Hepatocyte (in vitro differentiated cells): Measurements from ENCODE around the gene CELF4. TPM values are rescaled to one million over a fixed set of nuclear protein-coding genes. Genes with fewer than 3 reads are reported as not detected.

Experiments
- DNase-seq: peaks from one replicate; pipeline ENCODE4 v3.0.0-alpha.2; 2016; ENCODE audit warnings: low spot score
- H2AFZ ChIP-seq: fragments of 200-600 bp; sonication (generic); 2 replicates; pipeline ENCODE4 v1.6.0; 2016; ENCODE audit warnings: antibody characterized with exemption, mild to moderate bottlenecking
- H3K27ac ChIP-seq: fragments of 200-600 bp; sonication (generic); 2 replicates; pipeline ENCODE4 v1.5.1; 2016; ENCODE audit warnings: mild to moderate bottlenecking
- H3K27me3 ChIP-seq: fragments of 200-600 bp; sonication (generic); 2 replicates; pipeline ENCODE4 v1.6.1; 2016
- H3K36me3 ChIP-seq: fragments of 200-600 bp; sonication (generic); replicated peaks from 2 replicates; pipeline ENCODE4 v1.5.1; 2016; ENCODE audit warnings: low read depth; ENCODE audit not compliant: insufficient read depth
- H3K4me1 ChIP-seq: fragments of 200-600 bp; sonication (generic); 2 replicates; pipeline ENCODE4 v1.5.1; 2016; ENCODE audit warnings: mild to moderate bottlenecking, moderate library complexity; ENCODE audit not compliant: insufficient read depth
- H3K4me2 ChIP-seq: fragments of 200-600 bp; sonication (generic); 2 replicates; pipeline ENCODE4 v1.6.0; 2016
- H3K4me3 ChIP-seq: fragments of 200-600 bp; sonication (generic); 2 replicates; pipeline ENCODE4 v1.5.1; 2016; ENCODE audit warnings: mild to moderate bottlenecking
- H3K79me2 ChIP-seq: fragments of 200-600 bp; sonication (generic); 2 replicates; pipeline ENCODE4 v1.6.0; 2017; ENCODE audit warnings: mild to moderate bottlenecking
- H3K9me2 ChIP-seq: fragments of 200-600 bp; sonication (generic); replicated peaks from 2 replicates; pipeline ENCODE4 v1.6.0; 2017; ENCODE audit warnings: mild to moderate bottlenecking; ENCODE audit not compliant: insufficient read depth
- H3K9me3 ChIP-seq: fragments of 200-600 bp; sonication (generic); 2 replicates; pipeline ENCODE4 v1.5.1; 2016; ENCODE audit warnings: low read depth, mild to moderate bottlenecking
- H4K20me1 ChIP-seq: fragments of 200-600 bp; sonication (generic); 2 replicates; pipeline ENCODE4 v1.6.0; 2016; ENCODE audit warnings: mild to moderate bottlenecking; ENCODE audit not compliant: insufficient read depth, poor library complexity, severe bottlenecking
- CTCF ChIP-seq: fragments of 200-600 bp; sonication (generic); IDR thresholded peaks from 2 replicates; pipeline ENCODE4 v1.5.1; 2016; ENCODE audit warnings: antibody characterized with exemption, mild to moderate bottlenecking; ENCODE audit not compliant: poor library complexity
- EZH2 ChIP-seq: fragments of 200-600 bp; sonication (generic); IDR thresholded peaks from 2 replicates; pipeline ENCODE4 v1.6.1; 2016; ENCODE audit warnings: antibody characterized with exemption, mild to moderate bottlenecking, borderline replicate concordance
- EZH2phosphoT487 ChIP-seq: fragments of 200-600 bp; sonication (generic); IDR thresholded peaks from one replicate; pipeline ENCODE4 v1.6.1; 2018; ENCODE audit warnings: antibody characterized with exemption, mild to moderate bottlenecking, low read depth, moderate library complexity; ENCODE audit not compliant: unreplicated experiment, severe bottlenecking
- WGBS: methylation state at CpG from one replicate; pipeline ENCODE4 v1.1.6; 2016; ENCODE audit warnings: low lambda C conversion rate; ENCODE audit errors: missing lambda C conversion rate; 5-methylcytosine and 5-hydroxymethylcytosine counted together
- polyA plus RNA-seq: library from polyadenylated mRNA; unstranded; fragments of >200 nt; fragmentation: Nextera tagmentation; extraction: Ambion mirVana; gene quantifications from 2 replicates; pipeline ENCODE4 v1.2.1, GENCODE V29; 2016
- total RNA-seq: library from RNA; depleted of rRNA; stranded (reverse); fragments of >200 nt; gene quantifications from 2 replicates; pipeline ENCODE4 v1.2.3, GENCODE V29; 2014

CELF4 gene
- total and polyA plus RNA-seq, 2 experiments from 2014 or later: 1.3 to 2.9 TPM

- DNase-seq: no peak
- H3K27ac ChIP-seq: no peak overlapping the region
- H3K36me3 ChIP-seq: no peaks in the 10 kb centered on the region
- no peak overlapping the region for H3K4me3 ChIP-seq
- no peak overlapping the region for H2AFZ ChIP-seq
- no peaks in the 10 kb centered on the region for H4K20me1 ChIP-seq
- H3K79me2 ChIP-seq: no peaks in the 10 kb centered on the region
- H3K4me2 ChIP-seq: no peak overlapping the region
- H3K9me3 ChIP-seq: no peaks in the 10 kb centered on the region
- no peaks in the 10 kb centered on the region for H3K4me1 ChIP-seq
- peaks cover 41% of the 10 kb centered on the region for H3K27me3 ChIP-seq
- WGBS: 92% methylated on average over 2 of the region's 2 CpGs
- H3K9me2 ChIP-seq: no peaks in the 10 kb centered on the region
- TF ChIP-seq CTCF: no peak
These were observed 16.7 kb upstream of the CELF4 start for GRCh38 chr18:37582261-37582660.

DNA sequence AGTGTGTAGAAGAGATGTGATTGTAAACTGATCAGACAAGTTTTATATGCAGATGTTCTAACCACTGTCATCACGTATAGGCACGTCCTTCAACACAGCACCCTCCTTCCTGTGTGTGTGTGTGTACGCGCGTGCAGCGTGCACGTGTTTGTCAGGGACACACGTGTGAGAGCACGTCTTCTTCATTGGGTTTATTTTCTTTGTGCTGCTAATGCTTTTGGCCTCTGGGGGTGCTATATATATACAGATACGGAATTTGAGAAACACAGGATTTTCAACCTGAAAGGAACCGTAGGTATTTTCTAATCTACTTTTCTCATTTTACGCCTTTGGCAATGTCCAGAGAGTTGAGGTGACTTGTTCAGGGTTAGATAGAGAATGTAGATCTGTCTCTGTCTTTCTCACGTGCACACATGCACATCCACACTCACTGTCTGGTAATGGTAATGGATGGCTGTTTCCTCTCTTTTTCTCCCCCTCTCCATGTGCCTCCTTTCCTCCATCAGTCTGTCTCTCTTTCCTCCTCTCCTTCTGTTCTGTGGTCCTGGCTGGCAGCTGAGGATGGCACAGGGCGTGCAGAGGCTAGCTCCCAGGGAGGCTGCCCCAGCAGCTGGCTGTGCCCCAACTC is 13.4 kb upstream of the CELF4 start:
- Histone ChIP-seq H3K9me2 (no peaks in the 10 kb centered on the region), H3K27me3 (peaks cover 45% of the 10 kb centered on the region), H3K4me2 (peak overlapping the region; percentile 48), H2AFZ (no peak overlapping the region), H3K4me1 (no peaks in the 10 kb centered on the region), H3K9me3 (no peaks in the 10 kb centered on the region), H3K27ac (no peak overlapping the region), H3K36me3 (no peaks in the 10 kb centered on the region), H3K79me2 (no peaks in the 10 kb centered on the region), H3K4me3 (no peak overlapping the region), H4K20me1 (no peaks in the 10 kb centered on the region)
- peak; percentile 59 for TF ChIP-seq CTCF
- no peak for TF ChIP-seq EZH2
- no peak for TF ChIP-seq EZH2phosphoT487
- WGBS: 43% methylated on average over 14 of the region's 14 CpGs
- peak; percentile 61 for DNase-seq

DNA sequence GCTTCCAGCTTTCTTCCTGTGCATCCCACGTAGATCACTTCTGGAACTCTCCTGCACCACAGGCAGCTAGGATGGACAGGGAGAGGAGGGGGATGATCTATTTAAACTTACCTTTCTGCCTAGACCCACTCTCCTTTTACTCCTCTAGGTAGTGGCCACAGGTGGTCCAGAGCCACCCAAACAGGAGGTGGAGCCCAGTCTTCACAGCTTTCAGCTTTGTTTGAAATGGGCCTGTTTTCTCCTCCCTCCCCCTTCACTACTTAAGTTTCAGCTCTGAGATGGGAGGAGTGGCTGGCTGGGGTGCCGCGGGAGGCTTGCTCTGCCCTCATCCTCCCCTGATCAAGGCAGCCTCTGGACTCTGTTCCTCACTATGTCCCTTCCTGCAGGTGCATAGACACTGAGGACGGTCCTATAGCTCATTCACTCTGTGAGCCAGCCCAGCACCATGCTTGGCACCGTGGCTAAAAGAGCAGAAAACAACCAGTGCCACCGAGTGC is 12.6 kb upstream of the CELF4 start:
- H3K79me2 ChIP-seq: no peaks in the 10 kb centered on the region
- no peaks in the 10 kb centered on the region for H3K9me2 ChIP-seq
- DNase-seq: no peak
- no peaks in the 10 kb centered on the region for H4K20me1 ChIP-seq
- TF ChIP-seq CTCF: no peak
- H3K4me2 ChIP-seq: no peak overlapping the region
- H3K27me3 ChIP-seq: peaks cover 41% of the 10 kb centered on the region
- H3K4me3 ChIP-seq: no peak overlapping the region
- no peak overlapping the region for H2AFZ ChIP-seq
- H3K4me1 ChIP-seq: no peaks in the 10 kb centered on the region
- no peaks in the 10 kb centered on the region for H3K9me3 ChIP-seq
- 31% methylated on average over 6 of the region's 6 CpGs for whole genome bisulfite sequencing
- H3K36me3 ChIP-seq: no peaks in the 10 kb centered on the region
- no peak overlapping the region for H3K27ac ChIP-seq
